GM12878 (cell line): ENCODE measurements around the gene MMD. TPM values are rescaled to one million over a fixed set of nuclear protein-coding genes. Genes with fewer than 3 reads are reported as not detected.

Source experiments
- ATF7 ChIP-seq: fragments of 450-650 bp; IDR thresholded peaks from 2 replicates; pipeline ENCODE4 v1.6.1; 2016; ENCODE audit warnings: low read depth, mild to moderate bottlenecking
- HDGF ChIP-seq: fragments of 450-650 bp; IDR thresholded peaks from 2 replicates; pipeline ENCODE4 v1.6.1; 2016; ENCODE audit warnings: antibody characterized with exemption
- JUND ChIP-seq: IDR thresholded peaks from 2 replicates; pipeline ENCODE4 v1.6.1; 2012; ENCODE audit warnings: low read depth, mild to moderate bottlenecking, low read length, improper control_type of control experiment, moderate library complexity
- NFIC ChIP-seq: IDR thresholded peaks from 2 replicates; pipeline ENCODE4 v1.6.1; 2012; ENCODE audit warnings: low read depth, mild to moderate bottlenecking, inconsistent platforms, low read length, moderate library complexity
- PAX5 ChIP-seq: IDR thresholded peaks from 2 replicates; pipeline ENCODE4 v1.6.1; 2011; ENCODE audit warnings: low read depth, low read length, borderline replicate concordance
- PAX8 ChIP-seq: fragments of 450-650 bp; IDR thresholded peaks from 2 replicates; pipeline ENCODE4 v1.6.1; 2017; ENCODE audit warnings: mild to moderate bottlenecking, moderate library complexity
- RUNX3 ChIP-seq: IDR thresholded peaks from 2 replicates; pipeline ENCODE4 v1.6.1; 2012; ENCODE audit warnings: low read length, inconsistent platforms
- SMC3 ChIP-seq: IDR thresholded peaks from 2 replicates; pipeline ENCODE4 v1.6.1; 2011; ENCODE audit warnings: low read length, improper control_type of control experiment, borderline replicate concordance
- ZNF384 ChIP-seq: IDR thresholded peaks from 2 replicates; pipeline ENCODE4 v1.6.1; 2012; ENCODE audit warnings: low read depth, mild to moderate bottlenecking, low read length, improper control_type of control experiment, borderline replicate concordance
- polyA plus RNA-seq, 11 experiments: library from polyadenylated mRNA; depleted of rRNA in 4 of 11; unstranded in 6 of 11; stranded (reverse) in 5 of 11; fragments of >200 nt; fragmentation: Nextera tagmentation in 4 of 11; fragmentation: Illumina TruSeq in 1 of 11; extraction: Ambion mirVana in 4 of 11; extraction: Trizol in 1 of 11; gene quantifications; 1 replicate in 1 of 11; 2 replicates in 10 of 11; pipeline versions ENCODE4 v1.2.1 to v1.2.3, GENCODE V29; 2011 to 2016; ENCODE audit warnings: inconsistent platforms in 2 of 11, missing spikeins in 2 of 11, low read depth in 1 of 11
- total RNA-seq, 4 experiments: library from RNA; depleted of rRNA in 3 of 4; stranded (reverse); fragments of >200 nt in 3 of 4; fragmentation: Illumina TruSeq in 1 of 4; extraction: Trizol in 1 of 4; gene quantifications; 2 replicates each; pipeline versions ENCODE4 v1.2.1 to v1.2.3, GENCODE V29; 2013 to 2021
- TF ChIP-seq, protein P1 (sequence below): fragments of 450-650 bp; formaldehyde crosslinking; IDR thresholded peaks from 2 replicates; pipeline ENCODE4 v1.4.0; 2020; ENCODE audit warnings: mild to moderate bottlenecking, moderate library complexity
- TF ChIP-seq, protein P2 (sequence below): IDR thresholded peaks from 2 replicates; pipeline ENCODE4 v1.6.1; 2011; ENCODE audit warnings: low read depth, low read length, improper control_type of control experiment, borderline replicate concordance
- TF ChIP-seq, protein P3 (sequence below): fragments of 450-650 bp; IDR thresholded peaks from 2 replicates; pipeline ENCODE4 v1.6.1; 2017; ENCODE audit warnings: mild to moderate bottlenecking, moderate library complexity
- TF ChIP-seq, protein P4 (sequence below): fragments of 450-650 bp; IDR thresholded peaks from 2 replicates; pipeline ENCODE4 v1.6.1; 2016; ENCODE audit warnings: mild to moderate bottlenecking
- TF ChIP-seq, protein P5 (sequence below): IDR thresholded peaks from 2 replicates; pipeline ENCODE4 v1.6.1; 2012; ENCODE audit warnings: low read length, inconsistent platforms
- TF ChIP-seq, protein P6 (sequence below): fragments of 450-650 bp; conservative IDR thresholded peaks from 2 replicates; pipeline ENCODE4 v1.6.1; 2017; ENCODE audit warnings: mild to moderate bottlenecking, moderate library complexity

The MMD gene
- total and polyA plus RNA-seq, 10 of the 15 experiments (the other 5 are each of a cell fraction or from before 2014, with no cell fraction given): 8.0 to 46.7 (median 22.3) TPM

DNA sequence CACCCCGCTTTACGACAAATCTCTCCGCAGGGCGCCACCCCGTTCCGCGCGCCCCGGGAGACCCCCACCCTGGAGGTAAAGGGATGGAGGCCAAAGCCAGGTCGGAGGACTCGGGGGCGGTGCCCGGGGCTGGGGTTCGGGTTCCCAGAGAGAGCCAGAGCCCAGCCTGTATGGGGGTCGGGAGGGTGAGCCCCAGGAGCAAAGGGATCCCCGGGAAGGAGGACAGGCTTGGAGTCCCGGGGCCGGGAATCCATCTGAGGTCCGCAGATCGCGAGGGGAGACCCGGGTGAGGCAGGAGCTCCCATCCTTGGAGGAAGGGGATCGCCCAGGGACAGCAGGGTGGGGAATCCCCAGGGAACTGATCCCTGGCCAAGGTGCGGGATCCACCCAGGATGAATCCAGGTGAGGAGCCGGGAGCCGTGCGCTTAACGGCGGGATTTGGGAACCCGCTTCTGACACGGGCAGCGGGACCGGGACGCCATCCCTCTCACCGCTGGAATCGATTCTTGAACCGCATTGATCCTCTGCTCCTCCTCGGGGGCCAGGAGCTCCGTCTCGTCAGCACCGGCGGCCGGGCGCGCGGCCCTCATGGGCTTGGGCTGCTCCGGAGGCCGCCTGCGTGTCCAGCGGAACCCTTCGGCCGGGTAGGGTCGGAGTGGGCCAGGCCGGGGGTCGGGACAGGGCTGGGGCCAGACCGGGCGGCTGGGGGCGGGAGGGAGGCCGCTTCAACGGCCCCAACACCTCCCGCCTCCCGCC is at the start of gene MMD (continued):
- TF ChIP-seq ZNF384 (no peak), RUNX3 (0 out of 2 replicates have a peak, but pooled peaks have one; percentile 8), HDGF (no peak), NFIC (no peak), PAX8 (no peak), JUND (no peak), PAX5 (no peak), SMC3 (no peak), ATF7 (no peak)
- TF ChIP-seq, protein P1, sequence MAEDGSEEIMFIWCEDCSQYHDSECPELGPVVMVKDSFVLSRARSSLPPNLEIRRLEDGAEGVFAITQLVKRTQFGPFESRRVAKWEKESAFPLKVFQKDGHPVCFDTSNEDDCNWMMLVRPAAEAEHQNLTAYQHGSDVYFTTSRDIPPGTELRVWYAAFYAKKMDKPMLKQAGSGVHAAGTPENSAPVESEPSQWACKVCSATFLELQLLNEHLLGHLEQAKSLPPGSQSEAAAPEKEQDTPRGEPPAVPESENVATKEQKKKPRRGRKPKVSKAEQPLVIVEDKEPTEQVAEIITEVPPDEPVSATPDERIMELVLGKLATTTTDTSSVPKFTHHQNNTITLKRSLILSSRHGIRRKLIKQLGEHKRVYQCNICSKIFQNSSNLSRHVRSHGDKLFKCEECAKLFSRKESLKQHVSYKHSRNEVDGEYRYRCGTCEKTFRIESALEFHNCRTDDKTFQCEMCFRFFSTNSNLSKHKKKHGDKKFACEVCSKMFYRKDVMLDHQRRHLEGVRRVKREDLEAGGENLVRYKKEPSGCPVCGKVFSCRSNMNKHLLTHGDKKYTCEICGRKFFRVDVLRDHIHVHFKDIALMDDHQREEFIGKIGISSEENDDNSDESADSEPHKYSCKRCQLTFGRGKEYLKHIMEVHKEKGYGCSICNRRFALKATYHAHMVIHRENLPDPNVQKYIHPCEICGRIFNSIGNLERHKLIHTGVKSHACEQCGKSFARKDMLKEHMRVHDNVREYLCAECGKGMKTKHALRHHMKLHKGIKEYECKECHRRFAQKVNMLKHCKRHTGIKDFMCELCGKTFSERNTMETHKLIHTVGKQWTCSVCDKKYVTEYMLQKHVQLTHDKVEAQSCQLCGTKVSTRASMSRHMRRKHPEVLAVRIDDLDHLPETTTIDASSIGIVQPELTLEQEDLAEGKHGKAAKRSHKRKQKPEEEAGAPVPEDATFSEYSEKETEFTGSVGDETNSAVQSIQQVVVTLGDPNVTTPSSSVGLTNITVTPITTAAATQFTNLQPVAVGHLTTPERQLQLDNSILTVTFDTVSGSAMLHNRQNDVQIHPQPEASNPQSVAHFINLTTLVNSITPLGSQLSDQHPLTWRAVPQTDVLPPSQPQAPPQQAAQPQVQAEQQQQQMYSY: no peak
- TF ChIP-seq, protein P2, sequence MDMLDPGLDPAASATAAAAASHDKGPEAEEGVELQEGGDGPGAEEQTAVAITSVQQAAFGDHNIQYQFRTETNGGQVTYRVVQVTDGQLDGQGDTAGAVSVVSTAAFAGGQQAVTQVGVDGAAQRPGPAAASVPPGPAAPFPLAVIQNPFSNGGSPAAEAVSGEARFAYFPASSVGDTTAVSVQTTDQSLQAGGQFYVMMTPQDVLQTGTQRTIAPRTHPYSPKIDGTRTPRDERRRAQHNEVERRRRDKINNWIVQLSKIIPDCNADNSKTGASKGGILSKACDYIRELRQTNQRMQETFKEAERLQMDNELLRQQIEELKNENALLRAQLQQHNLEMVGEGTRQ: no peak
- TF ChIP-seq, protein P3, sequence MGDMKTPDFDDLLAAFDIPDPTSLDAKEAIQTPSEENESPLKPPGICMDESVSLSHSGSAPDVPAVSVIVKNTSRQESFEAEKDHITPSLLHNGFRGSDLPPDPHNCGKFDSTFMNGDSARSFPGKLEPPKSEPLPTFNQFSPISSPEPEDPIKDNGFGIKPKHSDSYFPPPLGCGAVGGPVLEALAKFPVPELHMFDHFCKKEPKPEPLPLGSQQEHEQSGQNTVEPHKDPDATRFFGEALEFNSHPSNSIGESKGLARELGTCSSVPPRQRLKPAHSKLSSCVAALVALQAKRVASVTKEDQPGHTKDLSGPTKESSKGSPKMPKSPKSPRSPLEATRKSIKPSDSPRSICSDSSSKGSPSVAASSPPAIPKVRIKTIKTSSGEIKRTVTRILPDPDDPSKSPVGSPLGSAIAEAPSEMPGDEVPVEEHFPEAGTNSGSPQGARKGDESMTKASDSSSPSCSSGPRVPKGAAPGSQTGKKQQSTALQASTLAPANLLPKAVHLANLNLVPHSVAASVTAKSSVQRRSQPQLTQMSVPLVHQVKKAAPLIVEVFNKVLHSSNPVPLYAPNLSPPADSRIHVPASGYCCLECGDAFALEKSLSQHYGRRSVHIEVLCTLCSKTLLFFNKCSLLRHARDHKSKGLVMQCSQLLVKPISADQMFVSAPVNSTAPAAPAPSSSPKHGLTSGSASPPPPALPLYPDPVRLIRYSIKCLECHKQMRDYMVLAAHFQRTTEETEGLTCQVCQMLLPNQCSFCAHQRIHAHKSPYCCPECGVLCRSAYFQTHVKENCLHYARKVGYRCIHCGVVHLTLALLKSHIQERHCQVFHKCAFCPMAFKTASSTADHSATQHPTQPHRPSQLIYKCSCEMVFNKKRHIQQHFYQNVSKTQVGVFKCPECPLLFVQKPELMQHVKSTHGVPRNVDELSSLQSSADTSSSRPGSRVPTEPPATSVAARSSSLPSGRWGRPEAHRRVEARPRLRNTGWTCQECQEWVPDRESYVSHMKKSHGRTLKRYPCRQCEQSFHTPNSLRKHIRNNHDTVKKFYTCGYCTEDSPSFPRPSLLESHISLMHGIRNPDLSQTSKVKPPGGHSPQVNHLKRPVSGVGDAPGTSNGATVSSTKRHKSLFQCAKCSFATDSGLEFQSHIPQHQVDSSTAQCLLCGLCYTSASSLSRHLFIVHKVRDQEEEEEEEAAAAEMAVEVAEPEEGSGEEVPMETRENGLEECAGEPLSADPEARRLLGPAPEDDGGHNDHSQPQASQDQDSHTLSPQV: no peak
- TF ChIP-seq, protein P4, sequence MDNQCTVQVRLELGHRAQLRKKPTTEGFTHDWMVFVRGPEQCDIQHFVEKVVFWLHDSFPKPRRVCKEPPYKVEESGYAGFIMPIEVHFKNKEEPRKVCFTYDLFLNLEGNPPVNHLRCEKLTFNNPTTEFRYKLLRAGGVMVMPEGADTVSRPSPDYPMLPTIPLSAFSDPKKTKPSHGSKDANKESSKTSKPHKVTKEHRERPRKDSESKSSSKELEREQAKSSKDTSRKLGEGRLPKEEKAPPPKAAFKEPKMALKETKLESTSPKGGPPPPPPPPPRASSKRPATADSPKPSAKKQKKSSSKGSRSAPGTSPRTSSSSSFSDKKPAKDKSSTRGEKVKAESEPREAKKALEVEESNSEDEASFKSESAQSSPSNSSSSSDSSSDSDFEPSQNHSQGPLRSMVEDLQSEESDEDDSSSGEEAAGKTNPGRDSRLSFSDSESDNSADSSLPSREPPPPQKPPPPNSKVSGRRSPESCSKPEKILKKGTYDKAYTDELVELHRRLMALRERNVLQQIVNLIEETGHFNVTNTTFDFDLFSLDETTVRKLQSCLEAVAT: peak; percentile 55
- TF ChIP-seq, protein P5, sequence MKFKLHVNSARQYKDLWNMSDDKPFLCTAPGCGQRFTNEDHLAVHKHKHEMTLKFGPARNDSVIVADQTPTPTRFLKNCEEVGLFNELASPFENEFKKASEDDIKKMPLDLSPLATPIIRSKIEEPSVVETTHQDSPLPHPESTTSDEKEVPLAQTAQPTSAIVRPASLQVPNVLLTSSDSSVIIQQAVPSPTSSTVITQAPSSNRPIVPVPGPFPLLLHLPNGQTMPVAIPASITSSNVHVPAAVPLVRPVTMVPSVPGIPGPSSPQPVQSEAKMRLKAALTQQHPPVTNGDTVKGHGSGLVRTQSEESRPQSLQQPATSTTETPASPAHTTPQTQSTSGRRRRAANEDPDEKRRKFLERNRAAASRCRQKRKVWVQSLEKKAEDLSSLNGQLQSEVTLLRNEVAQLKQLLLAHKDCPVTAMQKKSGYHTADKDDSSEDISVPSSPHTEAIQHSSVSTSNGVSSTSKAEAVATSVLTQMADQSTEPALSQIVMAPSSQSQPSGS: no peak
- TF ChIP-seq, protein P6, sequence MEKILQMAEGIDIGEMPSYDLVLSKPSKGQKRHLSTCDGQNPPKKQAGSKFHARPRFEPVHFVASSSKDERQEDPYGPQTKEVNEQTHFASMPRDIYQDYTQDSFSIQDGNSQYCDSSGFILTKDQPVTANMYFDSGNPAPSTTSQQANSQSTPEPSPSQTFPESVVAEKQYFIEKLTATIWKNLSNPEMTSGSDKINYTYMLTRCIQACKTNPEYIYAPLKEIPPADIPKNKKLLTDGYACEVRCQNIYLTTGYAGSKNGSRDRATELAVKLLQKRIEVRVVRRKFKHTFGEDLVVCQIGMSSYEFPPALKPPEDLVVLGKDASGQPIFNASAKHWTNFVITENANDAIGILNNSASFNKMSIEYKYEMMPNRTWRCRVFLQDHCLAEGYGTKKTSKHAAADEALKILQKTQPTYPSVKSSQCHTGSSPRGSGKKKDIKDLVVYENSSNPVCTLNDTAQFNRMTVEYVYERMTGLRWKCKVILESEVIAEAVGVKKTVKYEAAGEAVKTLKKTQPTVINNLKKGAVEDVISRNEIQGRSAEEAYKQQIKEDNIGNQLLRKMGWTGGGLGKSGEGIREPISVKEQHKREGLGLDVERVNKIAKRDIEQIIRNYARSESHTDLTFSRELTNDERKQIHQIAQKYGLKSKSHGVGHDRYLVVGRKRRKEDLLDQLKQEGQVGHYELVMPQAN: peak; percentile 49; the same call in 1 of the 2 replicates
